GM12873 (cell line): ENCODE data around the gene DYRK1A.

Experiments used
- TF ChIP-seq, protein P1 (sequence below): IDR thresholded peaks from 2 replicates; pipeline ENCODE4 v1.5.1; 2012; ENCODE audit warnings: low read depth, mild to moderate bottlenecking, moderate library complexity, low read length, control low read depth; ENCODE audit not compliant: insufficient read depth; ENCODE audit errors: missing control alignments

The DYRK1A gene

DNA sequence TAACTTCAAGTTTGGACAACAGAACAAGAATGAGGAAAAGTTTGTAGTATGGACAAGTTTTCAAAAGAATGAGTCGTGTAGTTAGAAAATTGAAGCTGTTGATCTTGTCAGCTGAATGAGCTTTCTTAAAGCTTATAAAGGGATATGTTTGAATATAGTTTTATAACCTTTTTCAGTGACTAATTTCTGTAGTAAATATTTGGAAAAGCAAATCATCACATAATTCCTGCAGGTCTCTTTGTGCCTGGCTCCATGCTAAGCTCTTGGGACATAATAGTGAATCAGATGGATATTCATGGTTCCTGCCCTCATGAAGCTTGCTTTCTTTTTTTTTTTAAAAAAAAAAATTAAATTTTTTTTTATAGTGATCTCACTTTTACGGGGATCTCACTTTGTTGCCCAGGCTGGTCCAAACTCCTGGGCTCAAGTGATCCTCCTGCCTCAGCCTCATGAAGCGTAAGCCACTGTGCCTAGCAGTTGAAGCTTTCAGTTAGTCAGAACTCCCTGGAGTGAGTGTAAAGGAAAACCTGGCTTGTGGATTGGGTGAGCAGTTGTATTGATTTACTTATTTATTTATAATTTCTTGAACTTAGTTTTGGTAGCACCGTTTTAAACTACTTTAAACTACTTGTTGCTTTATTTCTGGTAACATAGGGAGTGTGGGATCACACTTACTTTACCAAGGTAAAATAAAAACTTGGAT, 15.5 kb downstream of the DYRK1A start:
- TF ChIP-seq, protein P1, sequence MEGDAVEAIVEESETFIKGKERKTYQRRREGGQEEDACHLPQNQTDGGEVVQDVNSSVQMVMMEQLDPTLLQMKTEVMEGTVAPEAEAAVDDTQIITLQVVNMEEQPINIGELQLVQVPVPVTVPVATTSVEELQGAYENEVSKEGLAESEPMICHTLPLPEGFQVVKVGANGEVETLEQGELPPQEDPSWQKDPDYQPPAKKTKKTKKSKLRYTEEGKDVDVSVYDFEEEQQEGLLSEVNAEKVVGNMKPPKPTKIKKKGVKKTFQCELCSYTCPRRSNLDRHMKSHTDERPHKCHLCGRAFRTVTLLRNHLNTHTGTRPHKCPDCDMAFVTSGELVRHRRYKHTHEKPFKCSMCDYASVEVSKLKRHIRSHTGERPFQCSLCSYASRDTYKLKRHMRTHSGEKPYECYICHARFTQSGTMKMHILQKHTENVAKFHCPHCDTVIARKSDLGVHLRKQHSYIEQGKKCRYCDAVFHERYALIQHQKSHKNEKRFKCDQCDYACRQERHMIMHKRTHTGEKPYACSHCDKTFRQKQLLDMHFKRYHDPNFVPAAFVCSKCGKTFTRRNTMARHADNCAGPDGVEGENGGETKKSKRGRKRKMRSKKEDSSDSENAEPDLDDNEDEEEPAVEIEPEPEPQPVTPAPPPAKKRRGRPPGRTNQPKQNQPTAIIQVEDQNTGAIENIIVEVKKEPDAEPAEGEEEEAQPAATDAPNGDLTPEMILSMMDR: no peak

DNA sequence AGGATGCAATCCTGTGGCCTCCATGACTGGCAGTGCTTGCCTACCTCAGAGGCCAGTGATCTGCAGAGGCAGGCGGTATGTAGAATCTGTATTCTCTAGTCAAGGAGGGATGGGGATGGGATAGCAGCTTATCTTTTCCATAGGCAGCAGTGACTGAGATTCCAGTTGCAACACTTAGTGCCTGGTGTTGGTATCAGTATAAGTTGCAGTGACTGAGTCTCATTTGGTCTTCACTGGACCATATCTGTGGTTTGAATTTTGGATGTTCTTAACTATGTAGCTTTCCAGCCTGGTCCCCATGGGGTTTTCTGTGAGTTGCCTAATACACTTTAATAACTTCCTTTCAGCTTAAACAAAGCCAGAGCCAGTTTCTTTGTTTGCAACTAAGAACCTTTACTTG, 16.5 kb downstream of the DYRK1A start:
- TF ChIP-seq, protein P1: no peak

DNA sequence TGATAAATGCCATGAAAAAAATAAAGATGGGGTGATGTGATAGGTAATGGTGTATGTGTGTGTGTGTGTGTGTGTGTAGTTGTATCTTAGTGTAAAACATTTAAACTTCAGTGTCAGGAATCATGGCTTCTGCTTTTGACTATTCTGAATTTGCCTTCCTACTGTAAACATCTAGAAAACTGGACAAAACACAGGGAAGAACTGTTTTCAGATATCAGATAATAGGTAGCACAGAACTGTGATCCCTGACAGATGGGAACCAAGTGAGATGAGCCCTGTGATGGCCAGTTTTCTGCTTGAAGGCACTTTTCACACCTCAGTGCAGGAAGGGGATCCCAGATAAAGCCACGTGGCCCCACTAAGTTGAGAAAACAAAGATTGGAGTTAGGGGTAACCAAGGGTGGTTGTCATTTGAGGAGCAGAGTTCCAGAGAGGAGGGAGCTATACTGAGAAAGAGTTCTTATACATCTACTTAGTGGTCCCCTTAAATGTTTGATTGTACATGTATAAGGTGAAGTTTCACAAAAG, 17.3 kb downstream of the DYRK1A start:
- TF ChIP-seq, protein P1: no peak

DNA sequence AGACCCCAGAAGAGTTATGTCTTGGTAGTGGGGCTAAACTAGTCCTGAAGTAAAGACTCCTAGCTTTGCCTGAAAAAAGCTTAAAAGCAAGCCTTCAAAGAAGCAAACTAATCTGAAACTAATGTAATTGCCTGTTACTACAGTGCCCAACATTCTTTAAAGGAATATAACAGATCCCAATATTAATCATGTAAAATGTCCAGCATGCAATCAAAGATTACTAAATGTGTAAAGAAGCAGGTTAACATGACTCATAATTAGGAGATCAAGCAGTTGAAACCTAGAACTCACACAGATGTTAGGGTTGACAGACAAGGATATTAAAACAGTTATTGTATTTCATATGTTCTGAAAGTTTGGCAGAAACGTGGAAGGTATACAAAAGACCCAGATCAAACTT, 17.8 kb downstream of the DYRK1A start:
- TF ChIP-seq, protein P1: no peak

DNA sequence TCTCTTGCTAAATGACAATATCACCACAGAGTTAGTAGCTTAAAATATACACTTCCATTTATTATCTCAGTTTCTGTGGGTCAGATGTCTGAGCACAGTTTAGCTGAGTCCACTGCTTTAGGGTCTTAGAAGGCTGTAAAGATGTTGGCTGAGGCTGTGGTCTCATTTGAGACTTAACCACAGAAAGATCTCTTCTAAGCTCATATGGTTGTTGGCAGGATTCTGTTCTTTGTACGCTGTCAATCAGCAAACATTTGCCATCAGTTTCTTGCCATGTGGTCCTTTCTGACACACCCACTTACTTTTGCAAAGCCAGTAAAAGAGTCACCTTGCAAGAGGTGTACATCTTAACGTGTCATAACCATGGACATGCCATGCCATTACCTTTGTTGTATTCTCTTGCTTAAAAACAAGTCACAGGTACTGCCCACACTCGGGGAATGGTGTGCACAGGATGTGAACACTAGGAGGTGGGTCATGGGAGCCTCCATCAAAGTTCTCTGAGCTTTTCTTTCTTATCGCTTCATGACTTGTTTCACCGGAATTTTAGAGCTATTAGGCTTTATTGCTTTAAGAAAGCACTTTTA, 18.7 kb downstream of the DYRK1A start:
- TF ChIP-seq, protein P1: no peak

DNA sequence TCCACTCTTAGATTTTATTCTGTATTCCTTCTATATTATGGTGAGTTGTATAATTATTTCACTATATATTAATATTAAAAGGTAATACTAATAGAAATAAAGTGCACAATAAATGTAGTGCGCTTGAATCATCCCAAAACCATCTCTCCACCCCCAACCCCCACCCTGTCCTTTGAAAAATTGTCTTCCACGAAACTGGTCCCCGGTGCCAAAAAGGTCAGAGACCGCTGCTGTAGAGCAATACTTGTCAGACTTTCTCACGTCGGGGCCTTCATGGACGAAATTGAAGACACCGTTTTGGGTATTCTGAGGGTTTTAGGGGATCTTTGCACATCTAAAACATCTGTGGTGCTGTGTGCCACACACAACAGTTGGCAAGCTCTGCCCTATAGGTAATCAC, 19.6 kb downstream of the DYRK1A start:
- TF ChIP-seq, protein P1: no peak

DNA sequence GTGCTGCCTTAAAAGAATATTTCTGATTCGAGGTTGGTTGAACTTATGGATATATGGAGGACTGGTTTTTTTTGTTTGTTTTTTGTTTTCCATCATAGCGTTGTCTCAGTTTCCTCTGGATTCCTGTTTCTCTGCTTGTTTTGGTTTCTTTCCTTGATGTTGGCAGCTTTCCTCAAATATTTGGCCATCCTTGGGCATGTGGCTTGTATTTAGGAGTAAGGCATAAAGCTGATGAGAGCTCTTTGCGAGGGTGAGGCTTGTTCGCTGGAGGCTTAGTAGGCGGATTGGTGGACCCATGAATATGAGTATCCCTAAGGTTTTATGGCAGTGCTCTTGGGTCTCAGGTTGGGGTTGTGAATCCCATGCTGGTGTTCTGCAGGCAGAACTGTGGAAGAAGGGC, 22.9 kb downstream of the DYRK1A start:
- TF ChIP-seq, protein P1: no peak
